OCI-LY1 (cell line): Measurements from ENCODE around the gene SEZ6.

ENCODE experiments used
- H2AFZ ChIP-seq: fragments of 200-600 bp; sonication (generic), shearing (Covaris generic); 2 replicates; pipeline ENCODE4 v1.6.0; 2014; ENCODE audit warnings: antibody characterized with exemption, mild to moderate bottlenecking, low read length
- H3F3A ChIP-seq: fragments of 200-600 bp; sonication (generic), shearing (Covaris generic); 2 replicates; pipeline ENCODE4 v1.6.0; 2014; ENCODE audit warnings: mild to moderate bottlenecking, antibody characterized with exemption, low read length, moderate library complexity; ENCODE audit not compliant: insufficient read depth
- H3K27ac ChIP-seq: fragments of 200-600 bp; sonication (generic); 2 replicates; pipeline ENCODE4 v1.5.1; 2014; ENCODE audit warnings: low read length, mixed run types, mild to moderate bottlenecking, low read depth; ENCODE audit not compliant: poor library complexity, severe bottlenecking
- H3K27me3 ChIP-seq: fragments of 200-600 bp; sonication (generic); 2 replicates; pipeline ENCODE4 v1.6.0; 2014; ENCODE audit warnings: antibody characterized with exemption, mild to moderate bottlenecking, low read length, moderate library complexity; ENCODE audit not compliant: insufficient read depth
- H3K36me3 ChIP-seq: fragments of 200-600 bp; sonication (generic); 2 replicates; pipeline ENCODE4 v1.6.1; 2014; ENCODE audit warnings: mild to moderate bottlenecking, antibody characterized with exemption, low read length, moderate library complexity, mixed read lengths; ENCODE audit not compliant: insufficient read depth
- H3K4me1 ChIP-seq: fragments of 200-600 bp; sonication (generic); 2 replicates; pipeline ENCODE4 v1.5.1; 2014; ENCODE audit warnings: mild to moderate bottlenecking, low read length, moderate library complexity; ENCODE audit not compliant: insufficient read depth, severe bottlenecking
- H3K4me2 ChIP-seq: fragments of 200-600 bp; sonication (generic), shearing (Covaris generic); 2 replicates; pipeline ENCODE4 v1.6.1; 2014; ENCODE audit warnings: low read length
- H3K4me3 ChIP-seq: fragments of 200-600 bp; sonication (generic); 2 replicates; pipeline ENCODE4 v1.5.1; 2014; ENCODE audit warnings: low read length, low read depth, mild to moderate bottlenecking, mixed read lengths; ENCODE audit not compliant: poor library complexity, severe bottlenecking
- H3K79me2 ChIP-seq: fragments of 200-600 bp; shearing (Covaris generic); 2 replicates; pipeline ENCODE4 v1.6.1; 2016; ENCODE audit warnings: mixed run types, low read length, mixed read lengths; ENCODE audit not compliant: insufficient read depth
- H3K9ac ChIP-seq: fragments of 200-600 bp; sonication (generic), shearing (Covaris generic); 2 replicates; pipeline ENCODE4 v1.6.1; 2014; ENCODE audit warnings: mild to moderate bottlenecking, low read length, mixed read lengths
- H3K9me2 ChIP-seq: fragments of 200-600 bp; sonication (generic), shearing (Covaris generic); 2 replicates; pipeline ENCODE4 v1.6.1; 2014; ENCODE audit warnings: low read depth, mild to moderate bottlenecking, low read length, mixed read lengths
- H3K9me3 ChIP-seq: fragments of 200-600 bp; shearing (Covaris generic); 2 replicates; pipeline ENCODE4 v1.6.1; 2014; ENCODE audit warnings: low read length, mixed read lengths
- H4K20me1 ChIP-seq: fragments of 200-600 bp; sonication (generic), shearing (Covaris generic); 2 replicates; pipeline ENCODE4 v1.6.0; 2016; ENCODE audit warnings: mild to moderate bottlenecking, low read length; ENCODE audit not compliant: insufficient read depth
- EZH2 ChIP-seq: fragments of 200-600 bp; sonication (generic), shearing (Covaris generic); IDR thresholded peaks from 2 replicates; pipeline ENCODE4 v1.8.0; 2017; ENCODE audit warnings: borderline replicate concordance, mixed run types, mild to moderate bottlenecking, antibody characterized with exemption, low read length, moderate library complexity, mixed read lengths
- TF ChIP-seq, protein P1 (sequence below): fragments of 200-600 bp; sonication (generic), shearing (Covaris generic); IDR thresholded peaks from 2 replicates; pipeline ENCODE4 v1.5.1; 2017; ENCODE audit warnings: mild to moderate bottlenecking, antibody characterized with exemption, low read length, moderate library complexity, mixed read lengths

The SEZ6 gene

DNA sequence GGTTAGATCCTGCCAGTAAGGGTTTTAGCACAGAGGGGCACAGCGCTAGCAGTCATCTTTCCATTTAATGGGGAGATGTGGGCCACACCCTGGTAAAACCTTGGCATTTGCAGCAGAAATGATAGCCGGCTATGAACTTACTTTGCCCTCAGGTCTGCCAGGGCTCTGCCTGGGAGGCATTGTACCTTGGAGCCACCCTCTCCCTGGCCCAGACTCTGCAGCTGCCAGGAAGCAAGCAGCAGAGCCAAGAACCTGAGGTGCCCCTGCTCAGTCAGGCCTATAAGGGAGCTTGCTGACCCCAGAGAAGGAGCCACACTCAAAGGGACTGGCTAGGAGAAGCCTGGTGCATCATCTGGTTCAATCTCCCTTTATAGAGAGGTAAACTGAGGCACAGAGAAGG, 30.8 kb downstream of the SEZ6 start:
- no peak overlapping the region for H3K9ac ChIP-seq
- H3K9me2 ChIP-seq = no peaks in the 10 kb centered on the region
- no peak overlapping the region for H2AFZ ChIP-seq
- peaks cover 14% of the 10 kb centered on the region; the same call in 1 of the 2 replicates for H3K27me3 ChIP-seq
- H3K79me2 ChIP-seq = no peaks in the 10 kb centered on the region
- no peaks in the 10 kb centered on the region for H4K20me1 ChIP-seq
- H3K27ac ChIP-seq = no peak overlapping the region
- H3K4me2 ChIP-seq = no peak overlapping the region
- no peaks in the 10 kb centered on the region for H3K4me1 ChIP-seq
- no peaks in the 10 kb centered on the region for H3K36me3 ChIP-seq
- H3K9me3 ChIP-seq = no peaks in the 10 kb centered on the region
- H3F3A ChIP-seq = no peaks in the 10 kb centered on the region
- TF ChIP-seq, protein P1, sequence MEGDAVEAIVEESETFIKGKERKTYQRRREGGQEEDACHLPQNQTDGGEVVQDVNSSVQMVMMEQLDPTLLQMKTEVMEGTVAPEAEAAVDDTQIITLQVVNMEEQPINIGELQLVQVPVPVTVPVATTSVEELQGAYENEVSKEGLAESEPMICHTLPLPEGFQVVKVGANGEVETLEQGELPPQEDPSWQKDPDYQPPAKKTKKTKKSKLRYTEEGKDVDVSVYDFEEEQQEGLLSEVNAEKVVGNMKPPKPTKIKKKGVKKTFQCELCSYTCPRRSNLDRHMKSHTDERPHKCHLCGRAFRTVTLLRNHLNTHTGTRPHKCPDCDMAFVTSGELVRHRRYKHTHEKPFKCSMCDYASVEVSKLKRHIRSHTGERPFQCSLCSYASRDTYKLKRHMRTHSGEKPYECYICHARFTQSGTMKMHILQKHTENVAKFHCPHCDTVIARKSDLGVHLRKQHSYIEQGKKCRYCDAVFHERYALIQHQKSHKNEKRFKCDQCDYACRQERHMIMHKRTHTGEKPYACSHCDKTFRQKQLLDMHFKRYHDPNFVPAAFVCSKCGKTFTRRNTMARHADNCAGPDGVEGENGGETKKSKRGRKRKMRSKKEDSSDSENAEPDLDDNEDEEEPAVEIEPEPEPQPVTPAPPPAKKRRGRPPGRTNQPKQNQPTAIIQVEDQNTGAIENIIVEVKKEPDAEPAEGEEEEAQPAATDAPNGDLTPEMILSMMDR = no peak
- TF ChIP-seq EZH2 = no peak
- H3K4me3 ChIP-seq = no peak overlapping the region

DNA sequence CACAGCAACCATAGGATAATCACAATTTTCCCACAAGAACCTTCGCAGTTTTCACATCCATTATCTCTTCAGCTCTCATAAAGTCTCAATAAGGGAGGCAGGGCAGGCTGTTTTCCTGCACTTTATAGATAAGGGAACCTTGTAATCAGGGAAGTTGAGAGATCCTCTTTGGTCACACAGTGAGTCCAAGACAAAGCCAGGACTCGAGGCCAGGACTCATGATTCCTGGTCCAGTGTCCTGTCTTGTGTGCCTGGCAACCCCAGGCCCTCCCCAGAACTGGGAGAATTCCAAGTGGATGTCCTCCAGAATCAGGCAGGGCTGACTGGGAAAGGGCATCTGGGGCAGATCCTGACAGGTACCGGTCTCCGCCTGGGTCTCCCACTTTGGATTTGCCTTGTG, 31.4 kb downstream of the SEZ6 start:
- peaks cover 14% of the 10 kb centered on the region; the same call in 1 of the 2 replicates for H3K27me3 ChIP-seq
- no peak overlapping the region for H3K4me2 ChIP-seq
- no peaks in the 10 kb centered on the region for H3K79me2 ChIP-seq
- no peak overlapping the region for H3K9ac ChIP-seq
- no peaks in the 10 kb centered on the region for H3K9me2 ChIP-seq
- no peak overlapping the region for H3K27ac ChIP-seq
- H3K36me3 ChIP-seq = no peaks in the 10 kb centered on the region
- no peaks in the 10 kb centered on the region for H3F3A ChIP-seq
- no peaks in the 10 kb centered on the region for H4K20me1 ChIP-seq
- no peaks in the 10 kb centered on the region for H3K9me3 ChIP-seq
- no peak overlapping the region for H2AFZ ChIP-seq
- no peak for TF ChIP-seq EZH2
- TF ChIP-seq, protein P1 = no peak
- no peaks in the 10 kb centered on the region for H3K4me1 ChIP-seq
- H3K4me3 ChIP-seq = no peak overlapping the region

DNA sequence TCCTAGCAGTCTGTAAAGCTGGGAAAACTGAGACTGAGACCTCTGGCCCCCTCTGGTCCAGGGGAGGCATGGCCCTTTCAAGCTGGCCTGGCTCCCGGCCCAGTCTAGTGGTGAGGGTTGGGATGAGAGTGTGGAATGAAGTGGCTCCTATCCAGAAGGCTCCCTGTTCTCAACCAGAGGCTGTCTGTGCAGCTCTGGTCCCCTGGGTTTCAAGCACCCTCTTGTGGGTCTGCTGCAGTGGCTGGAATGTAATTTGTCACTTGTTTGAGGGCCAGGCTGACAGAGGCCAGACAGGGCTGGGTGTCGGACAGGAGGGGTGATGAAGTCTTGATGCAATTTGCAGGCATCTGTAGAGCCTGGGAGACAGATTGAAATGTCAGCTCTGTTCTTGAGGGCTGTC, 32.4 kb downstream of the SEZ6 start:
- Histone ChIP-seq H3K4me3 (no peak overlapping the region), H3K4me2 (no peak overlapping the region), H3K4me1 (no peaks in the 10 kb centered on the region), H3K9ac (no peak overlapping the region), H3K79me2 (no peaks in the 10 kb centered on the region), H3F3A (no peaks in the 10 kb centered on the region), H3K9me2 (no peaks in the 10 kb centered on the region), H3K36me3 (no peaks in the 10 kb centered on the region), H2AFZ (no peak overlapping the region), H3K9me3 (no peaks in the 10 kb centered on the region), H3K27ac (no peak overlapping the region), H3K27me3 (peaks cover 14% of the 10 kb centered on the region; the same call in 1 of the 2 replicates), H4K20me1 (no peaks in the 10 kb centered on the region)
- TF ChIP-seq, protein P1 = no peak
- no peak for TF ChIP-seq EZH2
